H1 (cell line): ENCODE measurements around the gene NCCRP1. TPM values are rescaled to one million over a fixed set of nuclear protein-coding genes. Genes with fewer than 3 reads are reported as not detected.

ENCODE experiments used
- CTCF ChIA-PET: fragments of 300-600 bp; sonication (Branson Sonifier 250); formaldehyde crosslinking; loops from one replicate; lab custom pipeline; 2021; ENCODE audit not compliant: partially characterized antibody; lab: Charles Lee
- POLR2A ChIA-PET: fragments of 300-600 bp; sonication (Branson Sonifier 250); formaldehyde crosslinking; loops from one replicate; lab custom pipeline; 2021; ENCODE audit warnings: inconsistent platforms; ENCODE audit not compliant: partially characterized antibody; lab: Charles Lee
- DNase-seq, 2 experiments: peaks; one replicate each; pipeline versions ENCODE4 v3.0.0 to v3.0.0-alpha.2; 2010 to 2022; ENCODE audit warnings: low spot score in 2 of 2, low read depth in 1 of 2, mixed read lengths in 1 of 2
- FAIRE-seq: peaks from 2 replicates; lab custom pipeline; 2011; peaks lifted over from hg19 to GRCh38; lab: Jason Lieb, UNC
- H2AFZ ChIP-seq: 2 replicates; pipeline ENCODE4 v1.8.1; 2012; ENCODE audit warnings: low read length, inconsistent platforms
- H2AK5ac ChIP-seq: 2 replicates; pipeline ENCODE4 v1.6.1; 2013; ENCODE audit warnings: low read depth, low read length
- H2BK120ac ChIP-seq: replicated peaks from 2 replicates; pipeline ENCODE3; 2013; ENCODE audit warnings: low read depth, low read length, inconsistent platforms
- H2BK12ac ChIP-seq: 2 replicates; pipeline ENCODE4 v1.6.1; 2013; ENCODE audit warnings: low read depth, low read length
- H2BK15ac ChIP-seq: 2 replicates; pipeline ENCODE4 v1.6.1; 2013; ENCODE audit warnings: low read length
- H2BK20ac ChIP-seq: 2 replicates; pipeline ENCODE4 v1.6.1; 2013; ENCODE audit warnings: low read length
- H2BK5ac ChIP-seq: 2 replicates; pipeline ENCODE4 v1.6.1; 2013; ENCODE audit warnings: low read depth, low read length
- H3K14ac ChIP-seq: 2 replicates; pipeline ENCODE4 v1.6.1; 2013; ENCODE audit warnings: inconsistent platforms; ENCODE audit not compliant: insufficient read length
- H3K18ac ChIP-seq: 2 replicates; pipeline ENCODE4 v1.6.1; 2013; ENCODE audit warnings: low read length; ENCODE audit errors: extremely low read depth
- H3K23ac ChIP-seq: 2 replicates; pipeline ENCODE4 v1.6.1; 2013; ENCODE audit warnings: inconsistent platforms; ENCODE audit not compliant: insufficient read length
- H3K23me2 ChIP-seq: 2 replicates; pipeline ENCODE4 v1.6.1; 2013; ENCODE audit warnings: low read depth, low read length
- H3K27ac ChIP-seq: 2 replicates; pipeline ENCODE4 v1.6.1; 2011; ENCODE audit warnings: low read depth, low read length, inconsistent platforms
- H3K27me3 ChIP-seq, 4 experiments: replicated peaks in 1 of 4; 1 replicate in 1 of 4; 2 replicates in 3 of 4; pipeline versions ENCODE4 v1.6.1 to v1.8.1; 2011 to 2013; ENCODE audit warnings: low read length in 3 of 4, mild to moderate bottlenecking in 3 of 4, inconsistent platforms in 2 of 4, mixed read lengths in 2 of 4, moderate library complexity in 1 of 4; ENCODE audit not compliant: control insufficient read depth in 3 of 4, insufficient read depth in 3 of 4; ENCODE audit errors: extremely low read depth in 1 of 4
- H3K36me3 ChIP-seq, 4 experiments: 2 replicates each; pipeline versions ENCODE4 v1.6.1 to v1.8.1; 2011 to 2013; ENCODE audit warnings: mild to moderate bottlenecking in 4 of 4, low read length in 3 of 4, moderate library complexity in 2 of 4, control low read depth in 1 of 4, inconsistent platforms in 1 of 4; ENCODE audit not compliant: insufficient read depth in 4 of 4, control insufficient read depth in 2 of 4
- H3K4ac ChIP-seq: replicated peaks from 2 replicates; pipeline ENCODE3; 2013; ENCODE audit warnings: low read length, low read depth, mixed read lengths, inconsistent platforms; ENCODE audit not compliant: insufficient read length
- H3K4me1 ChIP-seq, 4 experiments: replicated peaks in 1 of 4; 1 replicate in 1 of 4; 2 replicates in 3 of 4; pipeline versions ENCODE4 v1.6.1 to v1.8.1; 2011 to 2013; ENCODE audit warnings: low read length in 3 of 4, inconsistent platforms in 2 of 4, mixed read lengths in 1 of 4; ENCODE audit not compliant: insufficient read depth in 4 of 4, control insufficient read depth in 3 of 4
- H3K4me2 ChIP-seq, 2 experiments: 2 replicates each; pipeline versions ENCODE4 v1.6.1 to v1.8.1; 2011 to 2013; ENCODE audit warnings: low read depth in 2 of 2, low read length in 2 of 2, control low read depth in 1 of 2, inconsistent platforms in 1 of 2, mild to moderate bottlenecking in 1 of 2; ENCODE audit not compliant: insufficient read depth in 1 of 2
- H3K4me3 ChIP-seq, 4 experiments: fragments of 200-600, 300-600 bp in 1 of 4; sonication (generic), shearing (Covaris generic), sonication (Bioruptor Twin) in 1 of 4; 2 replicates each; pipeline versions ENCODE4 v1.5.1 to v1.8.1; 2011 to 2016; ENCODE audit warnings: low read length in 4 of 4, low read depth in 3 of 4, control low read depth in 2 of 4, inconsistent platforms in 2 of 4, mild to moderate bottlenecking in 2 of 4, mixed read lengths in 1 of 4, moderate library complexity in 1 of 4; ENCODE audit not compliant: insufficient read depth in 2 of 4; ENCODE audit errors: extremely low read depth in 1 of 4
- H3K56ac ChIP-seq: replicated peaks from 2 replicates; pipeline ENCODE3; 2013; ENCODE audit warnings: low read depth, mild to moderate bottlenecking, mixed read lengths, low read length, inconsistent platforms; ENCODE audit not compliant: insufficient read length
- H3K79me1 ChIP-seq: 2 replicates; pipeline ENCODE4 v1.6.1; 2013; ENCODE audit warnings: low read depth, low read length, control low read depth
- H3K79me2 ChIP-seq, 2 experiments: 2 replicates each; pipeline versions ENCODE4 v1.6.1 to v1.8.1; 2012 to 2013; ENCODE audit warnings: low read length in 2 of 2, mild to moderate bottlenecking in 2 of 2, inconsistent platforms in 1 of 2; ENCODE audit not compliant: insufficient read depth in 2 of 2, control insufficient read depth in 1 of 2
- H3K9ac ChIP-seq, 4 experiments: replicated peaks in 1 of 4; 1 replicate in 1 of 4; 2 replicates in 3 of 4; pipeline versions ENCODE4 v1.6.1 to v1.8.1; 2011 to 2013; ENCODE audit warnings: low read depth in 3 of 4, low read length in 3 of 4, control low read depth in 2 of 4, mild to moderate bottlenecking in 2 of 4, moderate library complexity in 2 of 4, inconsistent platforms in 1 of 4; ENCODE audit errors: extremely low read depth in 1 of 4
- H3K9me3 ChIP-seq, 2 experiments: 2 replicates each; pipeline versions ENCODE4 v1.6.1 to v1.8.1; 2012 to 2013; ENCODE audit warnings: mild to moderate bottlenecking in 2 of 2, moderate library complexity in 2 of 2, control low read depth in 1 of 2, inconsistent platforms in 1 of 2, low read depth in 1 of 2, low read length in 1 of 2, mixed read lengths in 1 of 2; ENCODE audit not compliant: insufficient read depth in 2 of 2
- H4K20me1 ChIP-seq, 2 experiments: replicated peaks in 1 of 2; 2 replicates each; pipeline versions ENCODE3 to v1.8.1; 2011 to 2013; ENCODE audit warnings: inconsistent platforms in 2 of 2, low read length in 2 of 2, mild to moderate bottlenecking in 1 of 2; ENCODE audit not compliant: insufficient read depth in 2 of 2, control insufficient read depth in 1 of 2
- H4K5ac ChIP-seq: 2 replicates; pipeline ENCODE4 v1.6.1; 2013; ENCODE audit warnings: low read length, low read depth, mixed read lengths, inconsistent platforms; ENCODE audit not compliant: insufficient read length
- H4K8ac ChIP-seq: 2 replicates; pipeline ENCODE4 v1.8.0; 2013; ENCODE audit warnings: mild to moderate bottlenecking, moderate library complexity, low read length, inconsistent platforms; ENCODE audit not compliant: insufficient read depth; ENCODE audit errors: extremely low read depth
- H4K91ac ChIP-seq: replicated peaks from 2 replicates; pipeline ENCODE3; 2013; ENCODE audit warnings: low read length, mixed read lengths, inconsistent platforms; ENCODE audit not compliant: insufficient read length
- ATF3 ChIP-seq: IDR thresholded peaks from 2 replicates; pipeline ENCODE4 v1.6.1; 2011; ENCODE audit warnings: low read depth, mild to moderate bottlenecking, low read length; ENCODE audit not compliant: insufficient read depth
- BRCA1 ChIP-seq: IDR thresholded peaks from 2 replicates; pipeline ENCODE4 v1.6.1; 2012; ENCODE audit warnings: low read depth, low read length, improper control_type of control experiment
- CHD1 ChIP-seq: IDR thresholded peaks from 2 replicates; pipeline ENCODE4 v1.6.1; 2012; ENCODE audit warnings: low read depth, low read length, improper control_type of control experiment
- FOSL1 ChIP-seq: IDR thresholded peaks from 2 replicates; pipeline ENCODE4 v1.6.1; 2011; ENCODE audit warnings: mild to moderate bottlenecking, low read depth, low read length, moderate library complexity; ENCODE audit not compliant: insufficient read depth
- JUN ChIP-seq: IDR thresholded peaks from 2 replicates; pipeline ENCODE4 v1.6.1; 2011; ENCODE audit warnings: low read depth, mild to moderate bottlenecking, improper control_type of control experiment, low read length
- KDM5A ChIP-seq: fragments of 200-600 bp; IDR thresholded peaks from 2 replicates; pipeline ENCODE4 v1.7.1; 2012; ENCODE audit warnings: mild to moderate bottlenecking, low read length, inconsistent platforms, mixed read lengths
- NANOG ChIP-seq: IDR thresholded peaks from 2 replicates; pipeline ENCODE4 v1.6.1; 2011; ENCODE audit warnings: low read length, low read depth, mild to moderate bottlenecking, inconsistent platforms; ENCODE audit not compliant: insufficient read depth, poor library complexity, severe bottlenecking
- RBBP5 ChIP-seq: IDR thresholded peaks from 2 replicates; pipeline ENCODE4 v1.7.1; 2012; ENCODE audit warnings: low read depth, mild to moderate bottlenecking, inconsistent platforms, low read length, moderate library complexity, borderline replicate concordance
- SIRT6 ChIP-seq: IDR thresholded peaks from one replicate; pipeline ENCODE4 v1.7.1; 2012; ENCODE audit warnings: low read length, inconsistent platforms
- SP4 ChIP-seq: IDR thresholded peaks from 2 replicates; pipeline ENCODE4 v1.6.1; 2012; ENCODE audit warnings: low read length, inconsistent platforms
- SUZ12 ChIP-seq: fragments of 200-600 bp; sonication (generic); IDR thresholded peaks from 2 replicates; pipeline ENCODE4 v1.6.1; 2012; ENCODE audit warnings: mild to moderate bottlenecking, inconsistent platforms, low read length, moderate library complexity, mixed read lengths
- TAF1 ChIP-seq: IDR thresholded peaks from 2 replicates; pipeline ENCODE4 v1.6.1; 2011; ENCODE audit warnings: mild to moderate bottlenecking, low read depth, low read length
- USF2 ChIP-seq: IDR thresholded peaks from 2 replicates; pipeline ENCODE4 v1.6.1; 2011; ENCODE audit warnings: low read length, improper control_type of control experiment
- WGBS, 2 experiments: shearing (Covaris generic) in 1 of 2; methylation state at CpG; one replicate each; pipeline versions ENCODE4 v1.1.6 to v1.1.7; 2013 to 2015; ENCODE audit warnings: low lambda C conversion rate in 2 of 2, mixed read lengths in 2 of 2, inconsistent platforms in 1 of 2, low coverage in 1 of 2, missing lambda C conversion rate in 1 of 2; ENCODE audit not compliant: insufficient replicate concordance in 2 of 2, insufficient coverage in 1 of 2, insufficient read length in 1 of 2; ENCODE audit errors: extremely low coverage in 1 of 2, missing lambda C conversion rate in 1 of 2; 5-methylcytosine and 5-hydroxymethylcytosine counted together
- polyA plus RNA-seq, 7 experiments: library from polyadenylated mRNA; depleted of rRNA in 3 of 7; stranded (reverse) in 5 of 7; unstranded in 2 of 7; fragments of >200 nt in 5 of 7; fragments of 200-250 nt in 2 of 7; gene quantifications; 1 replicate in 5 of 7; 2 replicates in 1 of 7; 4 replicates in 1 of 7; pipeline versions ENCODE4 v1.2.1 to v1.2.3, GENCODE V29; 2011 to 2013; ENCODE audit warnings: missing spikeins in 2 of 7, mixed read lengths in 2 of 7
- total RNA-seq: library from RNA; stranded (reverse); fragmentation: NEBNext Ultra II Directional; extraction: Animal tissue kit (Norgen Biotek cat#: 25700); gene quantifications from 2 replicates; pipeline ENCODE4 v1.2.1, GENCODE V29; 2021

NCCRP1 gene
- total and polyA plus RNA-seq, 2 of the 8 experiments (the other 6 are each of a cell fraction or from before 2014, with no cell fraction given), result 2.8 to 7.9 TPM

- H3K23me2 ChIP-seq, result no peaks in the 10 kb centered on the region
- ChIA-PET CTCF (interaction anchor here (1.1 to 3.3 kb wide), 3 partner anchors 10 to 121 kb away, joined by 4 to 15 read pairs (median 5); partner anchors contain the start of gene NCCRP1), POLR2A (no interaction called here)
- no peaks in the 10 kb centered on the region for H4K20me1 ChIP-seq
- no peak overlapping the region for H3K4me2 ChIP-seq
- DNase-seq, result no peak
- H3K4me1 ChIP-seq, result peaks cover 0 to 2% (median under 1%) of the 10 kb centered on the region in 4 experiments; a peak in 3 of 7 replicates
- H3K27ac ChIP-seq, result no peak overlapping the region
- H3K36me3 ChIP-seq, result no peaks in the 10 kb centered on the region
- no peak overlapping the region for H2BK15ac ChIP-seq
- H3K27me3 ChIP-seq, result peaks cover 4 to 23% (median 13%) of the 10 kb centered on the region in 4 experiments; a peak in 6 of 7 replicates
- H3K9me3 ChIP-seq, result no peaks in the 10 kb centered on the region
- no peak overlapping the region for H3K14ac ChIP-seq
- H2BK5ac ChIP-seq, result no peak overlapping the region
- H2BK20ac ChIP-seq, result no peak overlapping the region
- H3K4ac ChIP-seq, result no peak overlapping the region
- no peak overlapping the region for H4K8ac ChIP-seq
- H2BK12ac ChIP-seq, result no peak overlapping the region
- H3K79me1 ChIP-seq, result no peaks in the 10 kb centered on the region
- H3K79me2 ChIP-seq, result no peaks in the 10 kb centered on the region
- H4K5ac ChIP-seq, result no peak overlapping the region
- no peak for FAIRE-seq
- no peak overlapping the region for H3K9ac ChIP-seq
- no peak overlapping the region for H3K18ac ChIP-seq
- no peak overlapping the region for H3K23ac ChIP-seq
- no peak overlapping the region for H3K4me3 ChIP-seq
- no peak overlapping the region for H2AFZ ChIP-seq
- H4K91ac ChIP-seq, result no peak overlapping the region
- 82% methylated on average over 5 of the region's 6 CpGs; no CpG with 5 or more reads in 1 of the 2 experiments for WGBS, 2 experiments
- no peak overlapping the region for H2AK5ac ChIP-seq
- no peak overlapping the region for H3K56ac ChIP-seq
- no peak overlapping the region for H2BK120ac ChIP-seq
- no peak for TF ChIP-seq SUZ12
- TF ChIP-seq USF2, result no peak
- TF ChIP-seq NANOG, result no peak
- TF ChIP-seq BRCA1, result no peak
- TF ChIP-seq CHD1, result no peak
- no peak for TF ChIP-seq SP4
- TF ChIP-seq KDM5A, result no peak
- no peak for TF ChIP-seq RBBP5
- TF ChIP-seq ATF3, result no peak
- no peak for TF ChIP-seq FOSL1
- no peak for TF ChIP-seq SIRT6
- TF ChIP-seq TAF1, result no peak
- TF ChIP-seq JUN, result no peak
These were observed 9.4 kb downstream of the NCCRP1 start for GRCh38 chr19:39206122-39206521.
